ENCODE results near the gene PTPRN2. TPM values are rescaled to one million over a fixed set of nuclear protein-coding genes. Genes with fewer than 3 reads are reported as not detected.

The PTPRN2 gene
- total RNA-seq, 4 donors from 2014 or later: 6.6 to 10.7 (median 8.2) TPM

- TF ChIP-seq CTCF (IDR thresholded peaks at IDR 0.05) (no peak), POLR2A (IDR thresholded peaks at IDR 0.05) (no peak), EP300 (IDR thresholded peaks at IDR 0.05) (no peak)
Measured at GRCh38 chr7:157929671-157930070, 658.0 kb downstream of the PTPRN2 start.

GRCh38 chr7:157928808-157929425, 658.7 kb downstream of the PTPRN2 start:
- 67 to 73% methylated on average over 14 of the region's 14 CpGs for WGBS, 2 donors
- no peak overlapping the region for H3K27ac ChIP-seq
- H3K4me1 ChIP-seq: no peaks in the 10 kb centered on the region
- H3K27me3 ChIP-seq: no peaks in the 10 kb centered on the region
- no peaks in the 10 kb centered on the region for H3K36me3 ChIP-seq
- TF ChIP-seq EP300 (IDR thresholded peaks at IDR 0.05) (no peak), CTCF (IDR thresholded peaks at IDR 0.05) (no peak), POLR2A (IDR thresholded peaks at IDR 0.05) (no peak)
- H3K4me3 ChIP-seq: no peak overlapping the region
- peaks cover 0 to 19% (median 0%) of the 10 kb centered on the region in 4 donors for H3K9me3 ChIP-seq
- no peak for DNase-seq (ENCODE audit: low spot score in 2 of 2)

More at GRCh38 chr7:157929671-157930070, 658.0 kb downstream of the PTPRN2 start:
- no peak for DNase-seq (ENCODE audit: low spot score in 2 of 2)
- Histone ChIP-seq H3K9me3 (peaks cover 0 to 26% (median 0%) of the 10 kb centered on the region in 4 donors), H3K27me3 (no peaks in the 10 kb centered on the region), H3K4me3 (no peak overlapping the region), H3K27ac (no peak overlapping the region), H3K36me3 (no peaks in the 10 kb centered on the region), H3K4me1 (no peaks in the 10 kb centered on the region)
- WGBS, 2 donors: 81 to 84% methylated on average over 16 of the region's 16 CpGs

- H3K9me3 ChIP-seq: peaks cover 0 to 12% (median 0%) of the 10 kb centered on the region in 4 donors
- no peaks in the 10 kb centered on the region for H3K4me1 ChIP-seq
- no peak for DNase-seq (ENCODE audit: low spot score in 2 of 2)
- no peaks in the 10 kb centered on the region for H3K36me3 ChIP-seq
- no peak overlapping the region for H3K27ac ChIP-seq
- WGBS, 2 donors: 85% methylated on average over 9 to 12 of the region's 12 CpGs
- no peaks in the 10 kb centered on the region for H3K27me3 ChIP-seq
- H3K4me3 ChIP-seq: no peak overlapping the region
- no peak for TF ChIP-seq POLR2A (IDR thresholded peaks at IDR 0.05)
- TF ChIP-seq EP300 (IDR thresholded peaks at IDR 0.05): no peak
- TF ChIP-seq CTCF (IDR thresholded peaks at IDR 0.05): no peak
Measured at GRCh38 chr7:157928171-157928794, 659.3 kb downstream of the PTPRN2 start.

- DNase-seq (ENCODE audit: low spot score in 2 of 2): no peak
- 65 to 66% methylated on average over 11 of the region's 14 CpGs for WGBS, 2 donors
- H3K27ac ChIP-seq: no peak overlapping the region
Measured at GRCh38 chr7:157927313-157927925, 660.2 kb downstream of the PTPRN2 start.

More at GRCh38 chr7:157927313-157927925, 660.2 kb downstream of the PTPRN2 start:
- no peak overlapping the region for H3K4me3 ChIP-seq
- no peak for TF ChIP-seq EP300 (IDR thresholded peaks at IDR 0.05)
- no peak for TF ChIP-seq POLR2A (IDR thresholded peaks at IDR 0.05)
- no peak for TF ChIP-seq CTCF (IDR thresholded peaks at IDR 0.05)
- no peaks in the 10 kb centered on the region for H3K36me3 ChIP-seq
- H3K27me3 ChIP-seq: no peaks in the 10 kb centered on the region
- peaks cover 0 to 4% (median 0%) of the 10 kb centered on the region in 4 donors for H3K9me3 ChIP-seq
- H3K4me1 ChIP-seq: no peaks in the 10 kb centered on the region
